GF-D8 (cell line): ENCODE data around the gene VEPH1.

Experiments used
- DNase-seq: peaks from one replicate; lab custom pipeline; 2025; lab: John Stamatoyannopoulos, UW

Gene VEPH1

GRCh38 chr3:157300981-157301663 lies 202.1 kb downstream of the VEPH1 start:
- DNase-seq: no peak

- no peak for DNase-seq
Observed at GRCh38 chr3:157300094-157300493, 203.1 kb downstream of the VEPH1 start.

GRCh38 chr3:157297328-157297915 lies 205.8 kb downstream of the VEPH1 start:
- no peak for DNase-seq

- DNase-seq: no peak
Observed at GRCh38 chr3:157294953-157295352, 208.3 kb downstream of the VEPH1 start.

- no peak for DNase-seq
Observed at GRCh38 chr3:157294491-157294890, 208.7 kb downstream of the VEPH1 start.

GRCh38 chr3:157290766-157291165 lies 212.4 kb downstream of the VEPH1 start:
- DNase-seq: no peak

GRCh38 chr3:157285966-157286365 lies 217.2 kb downstream of the VEPH1 start:
- no peak for DNase-seq

GRCh38 chr3:157285141-157285540 lies 218.1 kb downstream of the VEPH1 start:
- DNase-seq: no peak

GRCh38 chr3:157284688-157285087 lies 218.5 kb downstream of the VEPH1 start:
- no peak for DNase-seq

GRCh38 chr3:157282261-157283191 lies 220.7 kb downstream of the VEPH1 start:
- DNase-seq: no peak

- no peak for DNase-seq
Observed at GRCh38 chr3:157280786-157281185, 222.4 kb downstream of the VEPH1 start.

- DNase-seq: no peak
Observed at GRCh38 chr3:157280354-157280753, 222.9 kb downstream of the VEPH1 start.

- no peak for DNase-seq
Observed at GRCh38 chr3:157279237-157279636, 224.0 kb downstream of the VEPH1 start.

- DNase-seq: no peak
Observed at GRCh38 chr3:157276801-157277200, 226.4 kb downstream of the VEPH1 start.

GRCh38 chr3:157275832-157276231 lies 227.4 kb downstream of the VEPH1 start:
- no peak for DNase-seq

- DNase-seq: no peak
Observed at GRCh38 chr3:157274644-157275137, 228.5 kb downstream of the VEPH1 start.

- no peak for DNase-seq
Observed at GRCh38 chr3:157271283-157271882, 231.8 kb downstream of the VEPH1 start.

GRCh38 chr3:157268026-157268425 lies 235.2 kb downstream of the VEPH1 start:
- no peak for DNase-seq

- DNase-seq: no peak
Observed at GRCh38 chr3:157265931-157266330, 237.3 kb downstream of the VEPH1 start.

GRCh38 chr3:157263027-157263426 lies 240.2 kb downstream of the VEPH1 start:
- DNase-seq: no peak

- no peak for DNase-seq
Observed at GRCh38 chr3:157261000-157261399, 242.2 kb downstream of the VEPH1 start.

GRCh38 chr3:157259825-157260224 lies 243.4 kb downstream of the VEPH1 start:
- DNase-seq: no peak
